Stimulated activated CD4-positive, alpha-beta T cell treated with anti-CD3 and anti-CD28 coated beads, Interleukin-4, amount 100 ng/mL, for 1 hour (primary cell): ENCODE results near the gene PHLDB3.

ENCODE experiments used
- DNase-seq: peaks from one replicate; pipeline ENCODE4 v3.0.0-alpha.2; 2020

Gene PHLDB3

DNA sequence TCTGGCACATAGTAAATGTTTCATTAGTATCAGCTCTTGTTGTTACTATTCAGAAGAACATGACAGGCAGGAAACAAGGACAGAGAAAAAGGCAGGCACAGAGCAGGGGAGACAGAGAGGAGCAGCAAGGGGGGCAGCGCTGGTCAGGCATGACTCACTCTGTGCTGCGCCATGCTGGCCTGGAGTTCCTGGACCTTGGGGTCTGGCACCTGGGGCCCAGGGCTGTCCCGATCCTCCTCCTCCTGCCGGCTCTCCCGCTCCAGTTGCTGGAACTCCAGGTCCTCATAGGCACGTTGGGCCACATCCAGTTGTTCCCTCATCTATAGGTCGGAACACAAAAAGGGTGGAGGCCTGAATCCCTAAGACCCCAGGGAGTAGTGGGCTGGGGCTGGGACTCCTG, 7.6 kb downstream of the PHLDB3 start:
- DNase-seq = no peak

DNA sequence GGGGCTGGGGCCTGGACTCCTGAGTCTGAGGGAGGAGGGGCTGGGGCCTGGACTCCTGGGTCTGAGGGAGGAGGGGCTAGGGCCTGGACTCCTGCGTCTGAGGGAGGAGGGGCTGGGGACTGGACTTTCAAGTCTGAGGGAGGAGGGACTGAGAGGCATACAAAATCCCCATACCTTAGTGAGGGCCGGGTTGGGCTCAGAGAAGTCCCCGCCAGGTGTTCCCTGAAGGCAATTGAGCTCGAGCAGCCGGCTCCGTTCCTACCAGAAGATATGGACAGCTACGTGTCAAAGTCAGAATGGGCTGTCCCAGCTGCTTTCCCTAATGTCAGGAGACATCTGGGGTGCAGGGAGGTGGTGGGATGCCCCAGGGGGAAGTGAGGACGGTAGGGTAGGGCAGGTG, 9.5 kb downstream of the PHLDB3 start:
- no peak for DNase-seq

DNA sequence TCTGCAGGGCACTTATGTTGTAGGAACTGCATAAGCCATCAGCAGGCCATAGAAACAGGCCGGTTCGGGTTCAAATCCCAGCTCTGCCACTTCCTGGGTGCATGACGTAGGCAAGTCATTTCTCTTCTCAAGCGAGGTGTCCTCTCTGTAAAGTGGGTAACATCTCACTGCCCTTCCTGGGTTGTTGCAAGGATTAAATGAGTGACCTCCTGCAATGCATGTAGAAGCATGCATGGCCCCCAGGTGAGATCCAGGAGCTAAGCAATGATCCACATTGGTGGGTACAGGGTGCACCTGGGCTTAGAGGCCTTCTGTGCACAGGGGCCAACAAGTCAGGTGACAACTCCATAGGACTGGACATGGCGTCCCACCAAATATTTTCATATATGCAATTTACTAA, 13.8 kb downstream of the PHLDB3 start:
- no peak for DNase-seq

DNA sequence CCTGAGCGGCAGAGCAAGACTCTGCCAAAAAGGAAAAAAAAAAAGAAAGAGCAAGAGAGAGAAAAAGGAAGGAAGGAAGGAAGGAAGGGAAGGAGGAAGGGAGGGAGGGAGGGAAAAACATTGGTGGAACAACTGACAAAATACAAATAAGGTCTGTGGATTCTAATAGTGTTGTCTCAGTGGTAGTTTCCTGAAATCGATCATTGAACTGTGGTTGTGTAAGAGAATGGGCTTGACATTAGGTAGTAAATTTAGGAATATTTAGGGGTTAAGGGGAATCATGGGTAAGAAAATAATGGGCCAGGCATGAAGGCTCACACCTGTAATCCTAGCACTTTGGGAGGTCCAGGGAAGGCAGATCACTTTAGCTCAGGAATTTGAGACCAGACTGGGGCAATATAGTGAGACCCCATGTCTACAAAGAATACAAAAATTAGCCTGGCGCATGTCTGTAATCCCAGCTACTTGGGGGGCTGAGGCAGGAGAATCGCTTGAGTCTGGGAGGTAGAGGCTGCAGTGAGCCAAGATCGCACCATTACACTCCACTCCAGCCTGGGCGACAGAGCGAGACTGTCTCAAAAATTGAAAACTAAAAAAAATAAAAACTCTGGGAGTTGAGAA, 14.5 kb downstream of the PHLDB3 start:
- DNase-seq = no peak

GRCh38 chr19:43489310-43489709, 15.2 kb downstream of the PHLDB3 start:
- DNase-seq = no peak

DNA sequence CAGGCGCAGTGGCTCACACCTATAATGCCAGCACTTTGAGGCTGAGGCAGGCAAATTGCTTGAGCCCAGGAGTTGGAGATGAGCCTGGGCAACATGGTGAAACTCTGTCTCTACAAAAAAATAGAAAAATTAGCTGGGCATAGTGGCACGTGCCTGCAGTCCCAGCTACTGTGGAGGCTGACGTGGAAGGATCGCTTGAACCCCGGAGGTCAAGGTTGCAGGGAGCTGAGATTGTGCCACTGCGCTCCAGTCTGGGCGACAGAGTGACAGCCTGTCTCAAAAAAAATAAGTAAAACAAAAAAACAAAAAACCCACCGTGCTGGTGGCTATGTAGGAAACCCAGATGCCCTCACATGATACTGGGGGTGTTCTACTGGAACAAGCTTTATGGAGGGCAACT, 16.4 kb downstream of the PHLDB3 start:
- DNase-seq = no peak

DNA sequence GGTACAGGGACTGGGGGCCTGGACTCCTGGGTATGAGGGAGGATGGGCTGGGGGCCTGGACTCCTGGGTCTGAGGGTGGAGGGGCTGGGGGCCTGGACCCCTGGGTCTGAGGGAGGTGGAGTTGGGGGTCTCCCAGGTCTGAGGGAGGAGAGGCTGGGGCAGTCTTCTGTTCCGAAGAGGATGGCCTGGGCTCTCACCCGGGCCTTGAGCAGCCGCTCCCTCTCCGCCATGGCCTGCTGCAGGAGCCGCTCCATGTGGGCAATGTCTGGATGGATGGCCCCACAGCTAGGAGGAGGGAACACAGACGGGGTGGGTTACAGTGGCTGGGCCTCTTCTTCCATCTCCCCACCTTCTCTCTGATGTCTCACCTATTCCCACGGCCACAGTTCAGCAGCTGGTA, 18.1 kb downstream of the PHLDB3 start:
- DNase-seq = no peak

DNA sequence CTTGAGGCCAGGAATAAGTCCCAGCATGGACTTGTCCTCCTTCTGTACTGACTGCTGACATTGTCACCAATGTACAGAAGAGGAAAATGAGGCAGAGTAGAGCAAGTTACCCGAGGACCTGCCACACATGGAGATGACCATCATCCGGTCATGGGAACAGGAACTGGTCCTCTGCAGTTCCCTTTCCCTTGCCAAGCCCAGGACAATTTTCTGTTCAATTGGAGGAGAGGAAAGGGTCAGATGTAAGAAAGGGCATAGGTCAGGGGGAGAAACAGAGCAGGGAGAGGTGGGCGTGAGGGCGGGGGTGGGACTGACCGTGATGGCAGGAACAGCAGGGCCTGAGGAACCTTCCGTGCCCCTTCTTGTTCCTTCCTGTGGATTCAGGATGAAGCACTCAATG, 18.6 kb downstream of the PHLDB3 start:
- DNase-seq = no peak

- no peak for DNase-seq
These were observed 21.3 kb downstream of the PHLDB3 start for GRCh38 chr19:43483281-43483680.

DNA sequence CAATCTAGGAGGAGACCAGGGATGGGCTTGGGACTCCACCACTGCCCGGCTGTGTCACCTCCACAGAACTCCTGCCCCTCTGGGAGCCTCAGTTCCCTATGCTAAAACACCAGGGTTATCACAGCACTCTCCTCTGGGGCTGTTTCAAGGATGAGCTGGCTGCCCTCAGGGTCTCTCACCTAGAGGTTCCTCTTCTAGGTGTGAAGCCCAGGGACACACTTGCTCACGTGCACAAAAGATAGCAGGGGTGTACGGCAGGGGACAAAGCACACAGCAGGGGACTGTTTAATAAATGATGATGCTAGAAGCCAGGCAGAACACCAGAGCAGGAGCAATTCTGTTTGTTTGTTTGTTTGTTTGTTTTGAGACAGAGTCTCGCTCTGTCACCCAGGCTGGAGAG, 22.4 kb downstream of the PHLDB3 start:
- no peak for DNase-seq

DNA sequence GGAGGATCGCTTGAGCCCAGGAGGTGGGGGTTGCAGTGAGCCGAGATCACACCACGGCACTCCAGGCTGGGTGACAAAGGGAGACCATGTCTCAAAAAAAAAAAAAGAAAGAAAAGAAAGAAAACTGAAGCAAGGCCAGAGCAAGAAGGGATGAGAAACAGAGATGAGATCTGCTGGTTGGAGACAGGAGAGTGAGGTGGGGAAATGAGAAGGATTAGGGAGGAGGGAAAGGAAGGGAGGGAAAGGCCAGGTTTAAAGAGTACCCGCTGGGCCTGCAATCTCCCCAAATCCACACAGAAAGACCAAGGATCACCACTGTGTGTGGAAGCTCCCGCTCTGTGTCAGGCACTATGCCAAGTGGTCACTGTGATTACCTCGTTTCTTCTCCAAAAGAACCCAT, 22.8 kb downstream of the PHLDB3 start:
- DNase-seq = no peak

DNA sequence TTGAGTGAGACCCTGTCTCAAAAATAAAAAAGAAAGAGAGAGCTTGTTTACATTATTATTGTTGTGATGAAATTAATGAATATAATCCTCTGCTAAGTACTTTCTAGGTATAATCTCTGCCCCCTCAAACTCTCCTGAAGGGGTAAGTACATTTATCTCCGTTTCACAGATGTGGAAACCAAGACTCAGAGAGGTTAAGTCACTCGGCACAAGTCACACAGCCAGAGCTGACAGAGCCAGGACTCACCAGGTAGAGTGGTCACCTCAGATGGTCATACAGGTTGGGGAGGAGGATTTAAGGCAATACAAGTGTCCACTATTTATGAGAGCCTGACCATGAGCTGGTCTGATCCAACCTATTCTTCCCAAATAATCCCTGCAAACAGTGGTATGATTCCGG, 24.0 kb downstream of the PHLDB3 start:
- DNase-seq = no peak

GRCh38 chr19:43479961-43480561, 24.5 kb downstream of the PHLDB3 start:
- no peak for DNase-seq

GRCh38 chr19:43479226-43479625, 25.3 kb downstream of the PHLDB3 start:
- DNase-seq = no peak

DNA sequence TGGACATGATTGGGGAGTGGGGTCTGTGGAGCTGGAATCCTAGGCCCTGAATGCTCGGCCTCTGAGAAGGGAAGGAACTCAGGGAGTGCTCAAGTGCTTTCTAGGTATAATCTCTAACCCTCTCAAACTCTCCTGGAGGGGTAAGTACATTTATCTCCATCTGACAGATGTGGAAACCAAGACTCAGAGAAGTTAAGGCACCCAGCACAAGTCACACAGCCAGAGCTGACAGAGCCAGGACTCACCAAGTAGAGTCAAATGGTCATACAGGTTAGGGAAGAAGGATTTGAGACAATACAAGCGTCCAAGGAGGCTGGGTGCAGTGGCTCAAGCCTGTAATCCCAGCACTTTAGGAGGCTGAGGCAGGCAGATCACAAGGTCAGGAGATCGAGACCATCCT, 26.2 kb downstream of the PHLDB3 start:
- no peak for DNase-seq

- DNase-seq = no peak
These were observed 27.9 kb downstream of the PHLDB3 start for GRCh38 chr19:43476606-43477005.

DNA sequence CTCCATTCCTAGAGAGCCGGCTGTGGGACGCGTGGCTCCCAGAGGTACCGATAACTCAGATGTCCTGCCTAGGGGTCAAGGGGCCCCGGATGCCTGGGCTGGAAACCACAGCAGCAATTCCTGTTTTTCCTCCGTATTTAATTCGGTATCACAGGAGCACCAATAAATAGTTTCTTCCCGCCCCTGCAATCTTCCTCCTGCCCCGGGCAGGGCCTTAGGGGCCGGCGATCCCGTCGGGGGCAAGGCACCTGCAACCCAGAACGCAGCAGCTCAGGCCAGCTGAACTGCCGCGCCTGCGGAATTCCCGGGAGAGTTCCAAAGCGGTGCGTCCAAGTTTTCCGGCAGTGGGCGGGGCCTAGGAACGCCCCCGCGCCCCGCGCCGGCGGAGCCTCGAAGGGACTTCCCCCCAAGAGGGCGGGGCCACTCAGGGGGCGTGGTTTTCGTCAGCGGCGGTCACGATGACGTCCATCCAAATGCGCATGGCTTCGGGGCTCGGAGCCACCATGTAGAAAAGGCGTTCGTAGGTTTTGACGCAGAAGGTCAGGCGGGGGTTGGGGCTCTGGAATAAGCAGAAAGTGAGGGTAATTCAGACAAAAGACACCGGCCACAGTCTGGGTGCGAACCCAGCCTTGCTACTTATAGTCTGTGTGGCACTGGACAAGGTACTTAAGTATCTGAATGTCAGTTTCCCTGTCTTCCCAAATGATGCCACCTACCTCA, 29.4 kb downstream of the PHLDB3 start:
- DNase-seq = peak; percentile 98

GRCh38 chr19:43474487-43474886, 30.1 kb downstream of the PHLDB3 start:
- no peak for DNase-seq

DNA sequence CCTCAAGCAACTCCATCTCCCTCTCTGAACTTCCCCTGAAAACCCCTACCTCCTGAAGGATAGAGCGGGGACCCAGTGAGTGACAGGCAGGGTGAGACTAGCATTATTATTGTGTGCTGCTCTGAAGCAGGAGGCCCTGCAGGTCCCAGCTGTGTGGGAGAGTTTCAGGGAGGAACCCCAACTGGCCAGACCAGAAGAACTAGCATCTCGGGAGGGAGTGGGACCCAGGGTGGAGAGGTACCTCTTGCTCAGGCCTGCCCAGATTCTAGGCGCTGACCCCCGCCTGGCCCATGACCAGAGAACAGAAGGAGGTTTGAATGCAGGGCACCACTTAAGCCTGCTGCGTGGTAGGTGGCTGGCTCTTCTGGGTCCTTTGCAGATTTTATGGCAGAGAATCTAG, 33.5 kb downstream of the PHLDB3 start:
- no peak for DNase-seq

- peak; percentile 50 for DNase-seq
These were observed 34.3 kb downstream of the PHLDB3 start for GRCh38 chr19:43470288-43470687.

DNA sequence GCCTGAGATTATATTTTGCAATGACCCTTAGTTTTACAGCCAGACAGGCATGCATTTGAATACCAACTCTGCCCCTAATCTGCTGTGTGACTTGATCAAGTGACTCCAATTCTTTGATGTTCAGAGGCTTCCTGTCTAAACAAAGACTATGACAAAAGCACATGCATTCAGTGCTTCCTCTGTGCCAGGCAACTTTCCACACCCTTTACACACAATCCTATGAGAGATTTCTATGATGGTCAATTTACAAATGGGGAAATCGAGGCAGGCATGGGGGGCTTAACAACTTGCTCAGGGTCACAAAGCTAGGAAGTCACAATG, 35.4 kb downstream of the PHLDB3 start:
- no peak for DNase-seq

GRCh38 chr19:43468354-43469159, 36.0 kb downstream of the PHLDB3 start:
- no peak for DNase-seq

GRCh38 chr19:43467730-43468129, 36.8 kb downstream of the PHLDB3 start:
- no peak for DNase-seq

GRCh38 chr19:43467276-43467675, 37.3 kb downstream of the PHLDB3 start:
- no peak for DNase-seq
